Endodermal cell (in vitro differentiated cells): Measurements from ENCODE around the gene FERMT3. TPM values are rescaled to one million over a fixed set of nuclear protein-coding genes. Genes with fewer than 3 reads are reported as not detected.

Source experiments
- DNase-seq: peaks from one replicate; pipeline ENCODE4 v3.0.0-alpha.2; 2017
- H3K27ac ChIP-seq: 2 replicates; pipeline ENCODE4 v1.5.1; 2013; ENCODE audit warnings: mild to moderate bottlenecking, low read depth, low read length, moderate library complexity
- H3K27me3 ChIP-seq: 2 replicates; pipeline ENCODE4 v1.6.1; 2013; ENCODE audit warnings: mild to moderate bottlenecking, low read length, moderate library complexity; ENCODE audit not compliant: insufficient read depth, control insufficient read depth, poor library complexity, severe bottlenecking
- H3K36me3 ChIP-seq: 2 replicates; pipeline ENCODE4 v1.7.0; 2013; ENCODE audit warnings: mild to moderate bottlenecking, low read length, moderate library complexity; ENCODE audit not compliant: control insufficient read depth, insufficient read depth
- H3K4me1 ChIP-seq: one replicate; pipeline ENCODE4 v1.7.0; 2013; ENCODE audit warnings: low read length; ENCODE audit not compliant: control insufficient read depth, insufficient read depth
- H3K4me3 ChIP-seq: 2 replicates; pipeline ENCODE4 v1.5.1; 2013; ENCODE audit warnings: mild to moderate bottlenecking, low read length, moderate library complexity
- H3K9ac ChIP-seq: 2 replicates; pipeline ENCODE4 v1.6.1; 2013; ENCODE audit warnings: mild to moderate bottlenecking, low read length, moderate library complexity; ENCODE audit not compliant: poor library complexity, severe bottlenecking; ENCODE audit errors: extremely low read depth
- H3K9me3 ChIP-seq: 2 replicates; pipeline ENCODE4 v1.6.1; 2013; ENCODE audit warnings: mild to moderate bottlenecking, low read length, moderate library complexity; ENCODE audit not compliant: control insufficient read depth
- H3K27ac Mint-ChIP-seq: 2 replicates; pipeline ENCODE4 v1.8.0; 2020; ENCODE audit warnings: mixed read lengths
- H3K27me3 Mint-ChIP-seq: 2 replicates; pipeline ENCODE4 v1.8.0; 2021; ENCODE audit warnings: mild to moderate bottlenecking, mixed read lengths; ENCODE audit not compliant: insufficient read depth
- H3K36me3 Mint-ChIP-seq: 2 replicates; pipeline ENCODE4 v1.8.0; 2020; ENCODE audit warnings: low read depth, mixed read lengths
- H3K4me1 Mint-ChIP-seq: 2 replicates; pipeline ENCODE4 v1.8.0; 2020; ENCODE audit warnings: mixed read lengths
- H3K4me3 Mint-ChIP-seq: 2 replicates; pipeline ENCODE4 v1.8.0; 2020; ENCODE audit warnings: mild to moderate bottlenecking, moderate library complexity, mixed read lengths
- H3K9me3 Mint-ChIP-seq: 2 replicates; pipeline ENCODE4 v1.8.0; 2020; ENCODE audit warnings: mild to moderate bottlenecking, mixed read lengths
- CTCF ChIP-seq: fragments of 200-600 bp; sonication (generic); conservative IDR thresholded peaks from 2 replicates; pipeline ENCODE4 v1.5.0; 2021; ENCODE audit warnings: antibody characterized with exemption, mild to moderate bottlenecking
- WGBS, 2 experiments: methylation state at CpG; one replicate each; pipeline versions ENCODE4 v1.1.5 to v1.1.7; 2013; ENCODE audit warnings: missing lambda C conversion rate in 2 of 2, mixed read lengths in 1 of 2; ENCODE audit not compliant: insufficient coverage in 1 of 2, insufficient read length in 1 of 2; 5-methylcytosine and 5-hydroxymethylcytosine counted together
- total RNA-seq, 2 donors: library from RNA; stranded (reverse); fragmentation: NEBNext Ultra II Directional in 1 of 2; extraction: Animal tissue kit (Norgen Biotek cat#: 25700) in 1 of 2; gene quantifications; 2 replicates in 1 of 2; 3 replicates in 1 of 2; pipeline ENCODE4 v1.2.1, GENCODE V29; 2021

FERMT3 gene
- total RNA-seq, 2 donors from 2014 or later, result 4.2 to 5.3 TPM

DNA sequence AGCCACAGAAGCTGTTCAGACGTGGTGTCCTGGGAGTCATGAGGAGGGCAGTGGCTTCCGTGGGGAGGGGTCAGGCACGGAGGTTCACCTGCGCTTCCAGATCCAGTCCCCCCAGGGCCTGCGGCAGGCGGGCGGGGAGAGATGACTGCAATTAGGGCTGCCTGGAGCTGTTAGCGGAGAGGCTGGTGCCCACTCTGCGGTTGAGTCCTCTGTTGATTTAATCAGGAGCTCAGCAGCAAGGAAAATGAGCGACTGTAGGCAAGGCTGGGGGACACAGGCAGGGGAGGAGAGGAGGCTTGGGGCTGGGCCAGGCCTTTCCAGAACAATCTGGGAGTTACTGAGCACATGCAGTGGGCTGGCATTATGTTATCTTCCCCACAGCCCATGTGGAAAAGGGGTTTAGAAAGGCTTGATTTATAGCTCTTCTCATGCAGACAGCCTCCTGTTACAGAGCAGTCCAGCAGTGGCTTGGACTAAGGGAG is 57.9 kb downstream of the FERMT3 start:
- Mint-ChIP-seq H3K9me3 (no peaks in the 10 kb centered on the region), H3K27me3 (no peaks in the 10 kb centered on the region), H3K27ac (no peak overlapping the region), H3K4me3 (no peak overlapping the region), H3K4me1 (peaks cover 10% of the 10 kb centered on the region), H3K36me3 (peaks cover 47% of the 10 kb centered on the region)
- no peak overlapping the region for H3K4me3 ChIP-seq
- no peak for TF ChIP-seq CTCF
- no peak overlapping the region for H3K9ac ChIP-seq
- H3K9me3 ChIP-seq, result no peaks in the 10 kb centered on the region
- no peaks in the 10 kb centered on the region for H3K4me1 ChIP-seq
- no peaks in the 10 kb centered on the region for H3K27me3 ChIP-seq
- WGBS, 2 experiments, result 87 to 98% methylated on average over 6 to 10 of the region's 10 CpGs
- no peak overlapping the region for H3K27ac ChIP-seq
- DNase-seq, result no peak
- H3K36me3 ChIP-seq, result peaks cover 47% of the 10 kb centered on the region

DNA sequence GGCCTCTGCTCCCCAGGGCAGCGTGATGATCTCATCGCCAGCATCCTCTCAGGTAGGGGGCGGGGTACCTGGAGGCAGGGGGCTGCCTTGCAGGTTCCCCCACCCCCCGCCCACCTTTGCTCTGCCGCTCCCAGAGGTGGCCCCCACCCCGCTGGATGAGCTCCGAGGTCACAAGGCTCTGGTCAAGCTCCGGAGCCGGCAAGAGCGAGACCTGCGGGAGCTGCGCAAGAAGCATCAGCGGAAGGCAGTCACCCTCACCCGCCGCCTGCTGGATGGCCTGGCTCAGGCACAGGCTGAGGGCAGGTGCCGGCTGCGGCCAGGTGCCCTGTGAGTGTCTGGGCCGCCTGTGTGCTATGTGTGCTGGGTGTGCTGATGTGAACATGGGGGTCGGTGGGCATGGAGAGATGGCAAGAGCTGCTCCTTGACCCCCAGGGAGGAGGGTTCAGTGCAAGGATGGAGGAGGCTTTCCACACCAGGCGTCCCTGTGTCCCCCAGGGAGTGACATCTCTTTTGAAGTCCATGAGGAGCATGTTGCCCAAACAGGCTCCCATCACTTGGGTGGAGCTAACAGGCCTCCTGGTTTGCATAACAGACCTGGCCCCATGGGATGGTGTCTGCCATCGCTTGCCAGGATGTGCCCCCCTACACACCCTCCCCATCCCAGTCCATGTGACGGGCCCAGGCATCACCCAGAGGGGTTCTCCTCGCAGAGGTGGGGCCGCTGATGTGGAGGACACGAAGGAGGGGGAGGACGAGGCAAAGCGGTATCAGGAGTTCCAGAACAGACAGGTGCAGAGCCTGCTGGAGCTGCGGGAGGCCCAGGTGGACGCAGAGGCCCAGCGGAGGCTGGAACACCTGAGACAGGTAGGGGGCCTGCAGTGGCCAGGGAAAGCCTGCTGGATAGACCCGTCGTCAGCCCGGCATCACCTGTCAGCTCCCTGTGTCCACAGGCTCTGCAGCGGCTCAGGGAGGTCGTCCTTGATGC is 58.9 kb downstream of the FERMT3 start:
- no peak overlapping the region for H3K9ac ChIP-seq

DNA sequence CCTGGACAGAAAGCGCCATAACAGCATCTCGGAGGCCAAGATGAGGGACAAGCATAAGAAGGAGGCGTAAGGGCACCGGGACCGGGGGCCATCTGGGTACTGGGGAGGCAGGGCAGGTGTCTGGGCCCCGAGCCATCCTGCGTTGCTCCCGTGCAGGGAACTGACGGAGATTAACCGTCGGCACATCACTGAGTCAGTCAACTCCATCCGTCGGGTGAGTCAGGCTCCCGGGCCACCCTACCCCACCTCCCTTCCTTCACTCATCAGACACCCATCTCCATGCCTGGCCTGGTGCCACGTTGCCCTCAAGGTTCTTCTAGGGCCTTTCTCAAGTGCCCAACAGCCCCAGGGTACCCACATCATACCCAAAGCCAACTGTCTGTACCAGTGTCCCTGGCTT is 59.8 kb downstream of the FERMT3 start:
- no peak for TF ChIP-seq CTCF
- H3K4me3 Mint-ChIP-seq, result no peak overlapping the region

More for the DNA sequence above, 58.9 kb downstream of the FERMT3 start:
- Mint-ChIP-seq H3K27me3 (no peaks in the 10 kb centered on the region), H3K27ac (no peak overlapping the region), H3K4me3 (no peak overlapping the region), H3K36me3 (peaks cover 37% of the 10 kb centered on the region), H3K9me3 (no peaks in the 10 kb centered on the region), H3K4me1 (peaks cover 10% of the 10 kb centered on the region)
- Histone ChIP-seq H3K4me3 (no peak overlapping the region), H3K36me3 (peaks cover 37% of the 10 kb centered on the region), H3K27ac (no peak overlapping the region), H3K4me1 (no peaks in the 10 kb centered on the region), H3K9me3 (no peaks in the 10 kb centered on the region), H3K27me3 (no peaks in the 10 kb centered on the region)
- TF ChIP-seq CTCF, result no peak
- WGBS, 2 experiments, result 94 to 95% methylated on average over 25 to 35 of the region's 35 CpGs
- no peak for DNase-seq

More for the DNA sequence above, 59.8 kb downstream of the FERMT3 start:
- Mint-ChIP-seq H3K27me3 (no peaks in the 10 kb centered on the region), H3K9me3 (no peaks in the 10 kb centered on the region), H3K27ac (no peak overlapping the region), H3K36me3 (peaks cover 36% of the 10 kb centered on the region), H3K4me1 (peaks cover 10% of the 10 kb centered on the region)
- Histone ChIP-seq H3K4me1 (no peaks in the 10 kb centered on the region), H3K9ac (no peak overlapping the region), H3K36me3 (peaks cover 32% of the 10 kb centered on the region), H3K9me3 (no peaks in the 10 kb centered on the region), H3K27me3 (no peaks in the 10 kb centered on the region), H3K4me3 (no peak overlapping the region), H3K27ac (no peak overlapping the region)
- 91 to 97% methylated on average over 14 to 15 of the region's 15 CpGs for WGBS, 2 experiments
- DNase-seq, result no peak
